Natural killer cell treated with Interleukin-12 subunit alpha and Interleukin-12 subunit beta and Interleukin-15 and Interleukin-18, amount 100 ng/mL, for 72 hours (primary cell): Measurements from ENCODE around the gene VPS36. TPM values are rescaled to one million over a fixed set of nuclear protein-coding genes. Genes with fewer than 3 reads are reported as not detected.
"Not testable (repeated sequence)": the region's sequence is repeated elsewhere in the genome, so short reads cannot be mapped to it uniquely, and the experiment has no call there.

Experiments used
- ATAC-seq, 2 donors: fragments of 150-1000 bp; cut with Tn5 transposase in 1 of 2; sonication (Bioruptor Pico), chemical (Tn5 transposase) in 1 of 2; 2 replicates each; pipeline ENCODE4 v1.10.0; 2021
- DNase-seq: peaks from one replicate; pipeline ENCODE4 v3.0.0; 2022; ENCODE audit warnings: low spot score
- H3K27ac Mint-ChIP-seq, 2 donors: 1 replicate in 1 of 2; 2 replicates in 1 of 2; pipeline ENCODE4 v1.8.0; 2022; ENCODE audit warnings: mixed read lengths in 2 of 2, mild to moderate bottlenecking in 1 of 2, moderate library complexity in 1 of 2
- H3K27me3 Mint-ChIP-seq, 2 donors: 1 replicate in 1 of 2; 2 replicates in 1 of 2; pipeline ENCODE4 v1.8.0; 2022; ENCODE audit warnings: mixed read lengths in 2 of 2
- H3K36me3 Mint-ChIP-seq: one replicate; pipeline ENCODE4 v1.8.0; 2022; ENCODE audit warnings: mixed read lengths
- H3K4me1 Mint-ChIP-seq, 2 donors: 1 replicate in 1 of 2; 2 replicates in 1 of 2; pipeline ENCODE4 v1.8.0; 2022; ENCODE audit warnings: low read depth in 2 of 2, mixed read lengths in 2 of 2, mild to moderate bottlenecking in 1 of 2
- H3K4me3 Mint-ChIP-seq: one replicate; pipeline ENCODE4 v1.8.0; 2022; ENCODE audit warnings: mixed read lengths
- H3K9me3 Mint-ChIP-seq: 2 replicates; pipeline ENCODE4 v1.8.0; 2022; ENCODE audit warnings: mixed read lengths
- total RNA-seq, 2 donors: library from RNA; stranded (reverse); gene quantifications; one replicate each; pipeline ENCODE4 v1.2.3, GENCODE V29; 2022

Gene VPS36
- total RNA-seq, 2 donors from 2014 or later: 34.1 to 42.7 TPM

GRCh38 chr13:52412128-52412527 lies 38.3 kb downstream of the VPS36 start:
- Mint-ChIP-seq H3K36me3 (peaks cover 18% of the 10 kb centered on the region), H3K4me3 (no peak overlapping the region), H3K4me1 (no peaks in the 10 kb centered on the region), H3K9me3 (no peaks in the 10 kb centered on the region), H3K27me3 (no peaks in the 10 kb centered on the region), H3K27ac (peak overlapping the region; percentile 18 to 28)
- DNase-seq (no peak), ATAC-seq (no peak)

- ATAC-seq (peak in 1 of 2 donors; percentile 85), DNase-seq (no peak)
- no peak overlapping the region for H3K4me3 Mint-ChIP-seq
- H3K36me3 Mint-ChIP-seq: peaks cover 13% of the 10 kb centered on the region
- no peaks in the 10 kb centered on the region for H3K9me3 Mint-ChIP-seq
- no peaks in the 10 kb centered on the region for H3K27me3 Mint-ChIP-seq
- H3K4me1 Mint-ChIP-seq: peaks cover 0 to 4% of the 10 kb centered on the region in 2 donors
- H3K27ac Mint-ChIP-seq: peak overlapping the region; percentile 18 to 28
These were observed 38.8 kb downstream of the VPS36 start for GRCh38 chr13:52411629-52412028.

- not testable (repeated sequence) for H3K27ac Mint-ChIP-seq, H3K36me3 Mint-ChIP-seq, H3K4me3 Mint-ChIP-seq
These were observed 42.3 kb downstream of the VPS36 start for GRCh38 chr13:52408071-52408658.

GRCh38 chr13:52407436-52407835 lies 43.0 kb downstream of the VPS36 start:
- Mint-ChIP-seq H3K27me3 (peaks cover 13 to 14% of the 10 kb centered on the region in 2 donors), H3K4me1 (peaks cover 14 to 16% of the 10 kb centered on the region in 2 donors)
- DNase-seq, H3K9me3 Mint-ChIP-seq, H3K4me3 Mint-ChIP-seq, H3K27ac Mint-ChIP-seq, ATAC-seq, H3K36me3 Mint-ChIP-seq: not testable (repeated sequence)

More at GRCh38 chr13:52408071-52408658, 42.3 kb downstream of the VPS36 start:
- DNase-seq, H3K9me3 Mint-ChIP-seq, ATAC-seq, H3K27me3 Mint-ChIP-seq: not testable (repeated sequence)
- H3K4me1 Mint-ChIP-seq: peaks cover 14 to 16% of the 10 kb centered on the region in 2 donors

GRCh38 chr13:52406629-52407028 lies 43.8 kb downstream of the VPS36 start:
- H3K9me3 Mint-ChIP-seq: no peaks in the 10 kb centered on the region
- peak overlapping the region; percentile 71 for H3K4me3 Mint-ChIP-seq
- peaks cover 14 to 16% of the 10 kb centered on the region in 2 donors for H3K4me1 Mint-ChIP-seq
- H3K36me3 Mint-ChIP-seq: peaks cover 1% of the 10 kb centered on the region
- H3K27me3 Mint-ChIP-seq: peaks cover 14 to 18% of the 10 kb centered on the region in 2 donors
- no peak overlapping the region for H3K27ac Mint-ChIP-seq
- no peak for DNase-seq
- ATAC-seq: no peak

GRCh38 chr13:52405767-52406494 lies 44.5 kb downstream of the VPS36 start, which contains the start of gene THSD1:
TSS of gene THSD1 (minus strand) at chr13:52406172. CDS start at chr13:52402600, 3,572 bp downstream.
- Mint-ChIP-seq H3K9me3 (no peaks in the 10 kb centered on the region), H3K4me3 (peak within 1 kb of the TSS; percentile 71), H3K36me3 (no peaks in the 10 kb centered on the region), H3K4me1 (peaks cover 14 to 16% of the 10 kb centered on the region in 2 donors), H3K27me3 (peaks cover 14 to 18% of the 10 kb centered on the region in 2 donors), H3K27ac (no peak within 1 kb of the TSS)
- ATAC-seq (peak; percentile 68 to 82), DNase-seq (no peak)

- Mint-ChIP-seq H3K27ac (no peak overlapping the region), H3K9me3 (no peaks in the 10 kb centered on the region), H3K4me3 (peak overlapping the region; percentile 67), H3K27me3 (peaks cover 14 to 18% of the 10 kb centered on the region in 2 donors), H3K36me3 (no peaks in the 10 kb centered on the region), H3K4me1 (peaks cover 14 to 16% of the 10 kb centered on the region in 2 donors)
- DNase-seq: no peak
- no peak for ATAC-seq
These were observed 45.1 kb downstream of the VPS36 start for GRCh38 chr13:52405369-52405766.

GRCh38 chr13:52399708-52400107 lies 50.7 kb downstream of the VPS36 start:
- H3K27me3 Mint-ChIP-seq: peaks cover 27% of the 10 kb centered on the region in 2 donors
- H3K36me3 Mint-ChIP-seq: no peaks in the 10 kb centered on the region
- ATAC-seq: no peak
- H3K4me3 Mint-ChIP-seq: no peak overlapping the region
- no peak for DNase-seq
- H3K4me1 Mint-ChIP-seq: peaks cover 4 to 6% of the 10 kb centered on the region in 2 donors
- no peak overlapping the region for H3K27ac Mint-ChIP-seq
- no peaks in the 10 kb centered on the region for H3K9me3 Mint-ChIP-seq

GRCh38 chr13:52399046-52399445 lies 51.4 kb downstream of the VPS36 start:
- H3K36me3 Mint-ChIP-seq: no peaks in the 10 kb centered on the region
- DNase-seq (no peak), ATAC-seq (no peak)
- H3K27me3 Mint-ChIP-seq: peaks cover 24% of the 10 kb centered on the region in 2 donors
- H3K9me3 Mint-ChIP-seq: no peaks in the 10 kb centered on the region
- H3K4me1 Mint-ChIP-seq: peaks cover 0 to under 1% of the 10 kb centered on the region in 2 donors
- H3K4me3 Mint-ChIP-seq: no peak overlapping the region
- H3K27ac Mint-ChIP-seq: no peak overlapping the region

GRCh38 chr13:52395704-52396103 lies 54.7 kb downstream of the VPS36 start:
- H3K36me3 Mint-ChIP-seq: no peaks in the 10 kb centered on the region
- H3K27me3 Mint-ChIP-seq: peaks cover 12 to 16% of the 10 kb centered on the region in 2 donors
- no peak for DNase-seq
- no peaks in the 10 kb centered on the region for H3K9me3 Mint-ChIP-seq
- no peaks in the 10 kb centered on the region for H3K4me1 Mint-ChIP-seq
- no peak overlapping the region for H3K27ac Mint-ChIP-seq
- no peak for ATAC-seq
- no peak overlapping the region for H3K4me3 Mint-ChIP-seq

- Mint-ChIP-seq H3K4me3 (no peak overlapping the region), H3K27me3 (peaks cover 9 to 16% of the 10 kb centered on the region in 2 donors), H3K36me3 (no peaks in the 10 kb centered on the region), H3K4me1 (no peaks in the 10 kb centered on the region), H3K27ac (no peak overlapping the region), H3K9me3 (no peaks in the 10 kb centered on the region)
- no peak for DNase-seq
- ATAC-seq: no peak
These were observed 55.8 kb downstream of the VPS36 start for GRCh38 chr13:52394586-52394985.

GRCh38 chr13:52393572-52394357 lies 56.7 kb downstream of the VPS36 start:
- ATAC-seq (no peak), DNase-seq (no peak)
- no peaks in the 10 kb centered on the region for H3K4me1 Mint-ChIP-seq
- H3K4me3 Mint-ChIP-seq: no peak overlapping the region
- H3K36me3 Mint-ChIP-seq: no peaks in the 10 kb centered on the region
- peaks cover 9 to 16% of the 10 kb centered on the region in 2 donors for H3K27me3 Mint-ChIP-seq
- no peaks in the 10 kb centered on the region for H3K9me3 Mint-ChIP-seq
- no peak overlapping the region for H3K27ac Mint-ChIP-seq

GRCh38 chr13:52387721-52388120 lies 62.7 kb downstream of the VPS36 start:
- Mint-ChIP-seq H3K4me1 (no peaks in the 10 kb centered on the region), H3K4me3 (no peak overlapping the region), H3K36me3 (no peaks in the 10 kb centered on the region), H3K9me3 (no peaks in the 10 kb centered on the region), H3K27me3 (no peaks in the 10 kb centered on the region), H3K27ac (no peak overlapping the region)
- ATAC-seq (no peak), DNase-seq (no peak)

GRCh38 chr13:52385870-52386269 lies 64.6 kb downstream of the VPS36 start:
- Mint-ChIP-seq H3K36me3 (no peaks in the 10 kb centered on the region), H3K4me3 (no peak overlapping the region), H3K27ac (no peak overlapping the region), H3K4me1 (no peaks in the 10 kb centered on the region), H3K27me3 (no peaks in the 10 kb centered on the region), H3K9me3 (no peaks in the 10 kb centered on the region)
- ATAC-seq (no peak), DNase-seq (no peak)
